Fibroblast of mammary gland (primary cell): ENCODE data around the gene EML3.

Experiments used
- DNase-seq: peaks from one replicate; pipeline ENCODE4 v3.0.0-alpha.2; 2010; ENCODE audit warnings: low read depth
- H3K4me3 ChIP-seq: 2 replicates; pipeline ENCODE4 v1.5.1; 2011; ENCODE audit warnings: low read depth, mild to moderate bottlenecking, low read length, moderate library complexity; ENCODE audit not compliant: control insufficient read depth
- TF ChIP-seq, protein P1 (sequence below): conservative IDR thresholded peaks from 2 replicates; pipeline ENCODE4 v1.5.1; 2011; ENCODE audit warnings: low read depth, low read length, inconsistent platforms; ENCODE audit not compliant: control insufficient read depth, insufficient read depth

EML3 gene

DNA sequence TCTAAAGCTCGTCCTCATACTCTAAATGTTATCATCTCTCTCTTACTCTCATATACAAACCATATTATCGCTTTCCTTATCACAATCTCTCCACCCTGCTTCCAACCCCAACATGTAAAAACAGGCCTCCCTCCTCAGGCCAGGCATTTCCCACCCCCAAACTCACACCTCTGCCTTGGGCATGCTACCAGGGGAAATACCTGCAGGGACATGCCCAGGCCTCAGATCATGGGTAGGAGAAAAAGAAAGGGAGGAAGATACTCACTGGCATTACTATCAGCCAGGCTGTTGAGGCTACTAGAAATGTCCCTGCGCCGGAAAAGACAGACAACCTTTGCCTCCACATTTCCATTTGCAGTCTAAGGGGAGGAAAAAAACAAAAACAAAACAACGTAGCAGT is 12.7 kb downstream of the EML3 start:
- H3K4me3 ChIP-seq: peak overlapping the region; percentile 89
- TF ChIP-seq, protein P1, sequence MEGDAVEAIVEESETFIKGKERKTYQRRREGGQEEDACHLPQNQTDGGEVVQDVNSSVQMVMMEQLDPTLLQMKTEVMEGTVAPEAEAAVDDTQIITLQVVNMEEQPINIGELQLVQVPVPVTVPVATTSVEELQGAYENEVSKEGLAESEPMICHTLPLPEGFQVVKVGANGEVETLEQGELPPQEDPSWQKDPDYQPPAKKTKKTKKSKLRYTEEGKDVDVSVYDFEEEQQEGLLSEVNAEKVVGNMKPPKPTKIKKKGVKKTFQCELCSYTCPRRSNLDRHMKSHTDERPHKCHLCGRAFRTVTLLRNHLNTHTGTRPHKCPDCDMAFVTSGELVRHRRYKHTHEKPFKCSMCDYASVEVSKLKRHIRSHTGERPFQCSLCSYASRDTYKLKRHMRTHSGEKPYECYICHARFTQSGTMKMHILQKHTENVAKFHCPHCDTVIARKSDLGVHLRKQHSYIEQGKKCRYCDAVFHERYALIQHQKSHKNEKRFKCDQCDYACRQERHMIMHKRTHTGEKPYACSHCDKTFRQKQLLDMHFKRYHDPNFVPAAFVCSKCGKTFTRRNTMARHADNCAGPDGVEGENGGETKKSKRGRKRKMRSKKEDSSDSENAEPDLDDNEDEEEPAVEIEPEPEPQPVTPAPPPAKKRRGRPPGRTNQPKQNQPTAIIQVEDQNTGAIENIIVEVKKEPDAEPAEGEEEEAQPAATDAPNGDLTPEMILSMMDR: no peak
- DNase-seq: no peak

DNA sequence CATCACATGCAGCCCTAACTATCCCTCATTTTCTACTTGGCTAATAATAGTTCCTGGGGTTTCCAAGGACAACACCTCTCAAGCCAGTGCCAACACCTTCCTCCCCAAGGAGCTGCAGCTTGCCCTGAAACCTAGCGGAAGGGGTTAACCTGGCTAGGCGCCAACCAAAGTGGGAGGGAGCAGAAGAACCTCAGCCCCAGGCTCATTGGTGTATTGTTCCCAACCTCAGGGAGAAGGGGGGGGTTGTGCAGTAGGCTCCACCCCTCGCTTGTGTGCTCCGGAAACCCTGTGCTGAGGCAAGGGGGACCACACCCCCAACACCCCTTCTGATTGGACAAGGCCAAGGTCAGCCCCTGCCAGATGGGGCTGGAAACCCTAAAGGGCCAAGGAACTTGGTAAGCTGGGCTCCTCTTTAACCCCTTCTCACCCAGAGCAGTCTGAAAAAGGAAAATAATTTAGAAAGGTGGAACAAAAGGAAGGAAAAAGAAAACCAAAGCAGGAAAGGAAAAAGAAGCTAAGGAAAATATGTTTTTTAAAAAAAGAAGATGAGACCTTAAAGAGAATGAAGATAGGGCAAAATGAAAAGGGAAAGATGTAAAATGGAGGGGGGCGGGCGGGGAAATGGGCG is 13.4 kb downstream of the EML3 start:
- H3K4me3 ChIP-seq: peak overlapping the region; percentile 89
- DNase-seq: peak; percentile 99
- TF ChIP-seq, protein P1: no peak

DNA sequence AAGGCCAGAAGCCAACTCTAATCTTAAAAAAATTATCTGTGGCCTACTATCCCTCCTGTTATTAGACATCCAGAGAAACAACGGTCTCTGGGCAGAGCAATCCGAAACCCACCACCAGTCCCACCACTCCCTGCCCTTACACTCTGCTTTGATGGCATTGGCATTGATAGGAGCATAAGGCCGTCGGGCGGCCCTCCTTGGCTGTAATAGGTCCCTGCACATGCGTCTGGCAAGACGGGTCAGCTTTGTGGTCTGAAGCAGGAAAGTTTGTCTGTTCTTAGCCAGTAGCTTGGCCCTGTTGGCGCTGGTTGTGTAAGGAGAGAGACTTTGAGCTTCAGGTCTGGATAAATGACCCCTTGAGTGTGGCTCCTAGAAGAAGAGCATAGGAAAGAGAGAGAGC is 17.5 kb downstream of the EML3 start:
- H3K4me3 ChIP-seq: no peak overlapping the region
- DNase-seq: no peak
- TF ChIP-seq, protein P1: no peak

DNA sequence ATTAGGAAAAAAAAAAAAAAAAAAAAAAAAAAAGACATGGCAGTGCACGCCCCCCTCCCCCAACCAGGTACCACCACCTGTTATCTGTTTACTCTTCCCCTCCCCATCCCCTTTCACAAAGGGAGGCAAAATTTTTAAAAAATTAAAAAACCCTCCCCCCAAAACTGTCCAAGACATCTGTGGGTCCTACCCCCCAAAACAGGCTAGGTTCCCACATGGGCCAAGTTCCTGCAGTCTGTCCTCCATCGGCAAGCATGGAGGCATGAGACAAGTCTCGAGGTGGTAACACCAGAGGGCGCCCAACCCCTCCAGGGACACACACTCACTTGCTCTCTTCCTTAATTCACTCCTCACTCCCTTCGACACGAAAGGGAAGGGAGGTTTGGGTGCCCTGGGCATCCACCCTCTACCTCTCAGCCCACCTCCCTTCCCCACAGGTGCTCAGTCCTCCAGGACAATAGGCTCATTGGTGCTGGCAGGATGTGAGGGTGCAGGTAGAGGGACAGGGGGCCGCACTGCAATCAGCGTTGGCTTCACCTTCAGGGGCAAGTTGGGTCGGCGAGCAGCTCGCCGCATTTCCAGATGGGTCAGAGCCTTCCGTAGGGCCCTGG is 19.0 kb downstream of the EML3 start:
- no peak overlapping the region for H3K4me3 ChIP-seq
- peak; percentile 83 for DNase-seq
- TF ChIP-seq, protein P1: peak; percentile 66

DNA sequence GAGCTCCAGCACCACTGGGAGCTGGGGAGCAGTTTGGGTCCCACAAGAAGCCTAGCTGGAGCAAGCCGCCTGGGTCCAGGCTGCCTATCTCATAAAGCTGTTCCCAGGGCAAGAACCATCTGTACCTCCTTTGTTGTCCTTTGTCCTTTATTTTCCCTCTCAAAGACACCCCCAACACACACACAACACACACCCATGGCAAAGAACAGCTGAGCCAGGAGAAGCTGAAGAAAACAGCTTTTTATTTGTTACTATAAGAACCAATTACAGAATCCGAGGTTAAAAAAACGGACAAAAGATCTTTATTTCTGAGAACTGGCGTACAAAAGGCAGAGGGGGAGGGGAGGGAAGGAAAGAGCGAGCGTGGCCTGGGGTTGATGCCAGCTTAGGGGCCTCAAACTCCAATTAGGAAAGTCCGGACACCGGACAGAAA is 19.6 kb downstream of the EML3 start:
- TF ChIP-seq, protein P1: no peak
- H3K4me3 ChIP-seq: no peak overlapping the region
- no peak for DNase-seq

DNA sequence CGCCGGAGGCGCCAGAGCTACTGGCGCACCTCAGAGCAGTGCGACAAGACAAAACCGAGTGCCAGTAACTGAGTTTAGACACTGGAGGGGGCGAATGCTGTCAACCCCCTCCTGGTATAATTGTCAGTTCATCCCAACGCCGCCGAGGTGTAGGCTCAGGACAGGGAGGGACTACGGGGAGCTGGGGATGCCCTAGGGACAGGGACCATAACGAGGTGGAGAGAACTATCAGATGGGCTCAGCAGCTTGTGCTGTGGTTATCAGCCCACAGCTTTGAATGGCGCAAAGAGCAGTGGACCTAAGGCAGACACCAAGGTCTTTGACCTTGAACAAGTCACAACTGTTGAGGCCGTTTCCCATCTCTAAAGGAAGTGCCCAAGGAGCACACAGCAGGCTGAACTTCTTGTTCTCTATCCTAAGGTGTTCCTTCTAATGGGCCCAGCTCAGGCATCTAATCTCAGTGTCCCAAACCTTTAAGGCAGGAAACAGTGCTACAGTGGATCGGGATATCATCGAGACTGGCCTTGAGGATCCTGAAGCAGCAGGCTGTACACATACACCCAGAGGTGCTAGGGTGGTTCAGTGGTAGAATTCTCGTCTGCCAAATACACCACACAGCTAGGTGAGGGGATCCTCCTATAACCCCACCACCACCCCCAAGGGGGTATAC is 20.3 kb downstream of the EML3 start:
- peak overlapping the region; percentile 65 for H3K4me3 ChIP-seq
- TF ChIP-seq, protein P1: no peak
- DNase-seq: no peak
